Middle frontal gyrus (tissue), 1 donor: ENCODE measurements around the gene RGS7.
"Not testable (repeated sequence)": the region's sequence is repeated elsewhere in the genome, so short reads cannot be mapped to it uniquely, and the experiment has no call there.

Experiments
- DNase-seq: peaks from one replicate; pipeline ENCODE4 v3.0.0-alpha.2; 2015; ENCODE audit warnings: low spot score; ENCODE audit errors: extremely low spot score

RGS7 gene

DNA sequence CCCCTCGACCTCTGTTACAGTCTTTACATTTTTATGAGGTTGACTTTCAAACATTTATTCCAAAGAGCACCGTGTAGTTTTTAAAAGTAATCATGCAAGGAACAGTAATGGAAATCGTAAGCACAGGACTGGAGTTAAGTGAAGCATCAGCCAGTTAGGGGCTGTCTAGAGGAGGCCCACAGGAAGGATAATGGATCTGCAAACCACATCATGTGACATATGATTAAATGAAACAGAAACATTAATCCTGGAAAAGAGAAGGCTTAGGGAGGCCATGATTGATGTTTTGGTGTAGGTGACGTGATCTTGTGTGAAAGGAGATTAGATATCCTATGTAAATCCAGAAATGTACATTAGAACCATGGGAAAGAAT lies 25.0 kb downstream of the RGS7 start:
- no peak for DNase-seq

GRCh38 chr1:241331328-241332036 lies 25.5 kb downstream of the RGS7 start:
- no peak for DNase-seq

DNA sequence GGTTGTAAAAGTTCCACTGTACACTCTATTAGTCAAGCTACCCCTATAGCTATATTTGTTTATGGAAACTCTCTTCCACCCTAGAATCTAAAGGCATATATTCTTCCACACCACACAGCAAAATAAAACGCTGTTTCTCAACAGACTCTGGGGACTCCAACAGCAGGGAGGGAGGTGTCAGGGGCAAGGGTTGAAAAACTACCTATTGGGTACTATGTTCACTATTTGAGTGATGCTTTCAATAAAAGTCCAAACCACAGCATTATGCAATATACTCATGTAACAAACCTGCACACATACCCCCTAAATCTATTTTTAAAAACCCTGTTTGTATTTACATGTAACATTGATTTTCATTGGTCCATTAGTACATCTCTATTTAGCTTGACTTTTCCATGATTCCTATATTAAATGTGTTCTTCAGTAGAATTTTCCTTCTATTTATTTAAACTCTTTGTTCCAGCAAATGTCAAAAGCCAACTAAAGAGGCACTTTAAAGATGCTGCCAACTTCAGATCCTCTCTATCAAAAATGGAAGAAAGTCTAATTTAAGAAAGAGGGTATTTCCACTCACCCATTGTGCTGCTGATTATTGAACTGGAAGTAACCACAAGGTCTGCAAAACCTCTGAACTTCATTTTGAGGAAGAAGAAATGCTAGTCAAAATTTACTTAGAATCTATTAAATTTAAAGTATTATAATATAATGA lies 26.2 kb downstream of the RGS7 start:
- DNase-seq: no peak

DNA sequence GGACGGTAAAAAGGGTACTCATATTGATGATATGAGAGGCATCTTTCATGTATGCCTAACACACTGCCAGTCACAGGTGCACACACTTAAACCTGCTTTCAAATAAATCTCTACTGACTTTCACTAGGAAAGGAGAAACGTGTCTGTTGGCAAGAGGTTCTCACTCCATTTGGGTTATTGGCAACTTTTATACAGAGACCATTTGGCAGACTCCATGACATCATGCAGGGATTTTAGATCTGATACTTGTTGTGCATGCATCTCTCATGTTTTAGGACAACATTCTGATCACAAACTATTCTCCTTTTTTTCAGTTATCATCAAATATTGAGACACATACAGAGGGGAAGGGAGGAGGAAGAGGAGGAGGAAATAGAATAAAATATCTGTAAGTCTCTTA lies 31.5 kb downstream of the RGS7 start:
- no peak for DNase-seq

DNA sequence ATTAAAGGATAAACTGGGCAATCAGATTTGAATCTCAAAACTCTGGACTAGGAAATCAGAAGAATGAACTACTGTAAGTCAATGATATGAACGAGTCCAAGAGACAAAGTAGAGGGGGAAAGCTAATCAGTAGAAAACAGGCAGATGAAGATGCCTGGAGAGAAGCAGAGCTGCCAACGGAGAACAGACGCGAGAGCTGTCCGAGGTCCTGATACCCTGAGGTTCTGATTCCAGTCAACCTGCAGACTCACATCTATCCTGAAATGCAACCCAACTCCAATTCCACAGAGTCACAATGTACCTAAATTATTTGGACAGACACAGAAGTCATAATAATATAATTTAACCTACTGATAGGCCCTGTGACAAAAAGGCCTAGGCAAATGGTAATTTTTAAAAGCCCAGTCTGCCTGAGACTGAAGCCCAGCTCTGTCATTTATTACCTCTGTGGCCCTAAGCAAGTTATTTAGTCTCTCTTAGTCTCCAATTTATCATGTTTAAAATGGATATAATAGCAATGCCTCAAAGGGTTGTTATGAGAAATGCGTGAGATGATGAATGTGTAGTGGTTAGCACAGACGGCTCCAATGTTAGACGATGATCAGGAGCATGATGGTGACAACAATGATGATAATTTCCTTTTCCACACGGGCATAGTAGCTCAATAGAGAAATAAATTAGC lies 33.4 kb downstream of the RGS7 start:
- no peak for DNase-seq

DNA sequence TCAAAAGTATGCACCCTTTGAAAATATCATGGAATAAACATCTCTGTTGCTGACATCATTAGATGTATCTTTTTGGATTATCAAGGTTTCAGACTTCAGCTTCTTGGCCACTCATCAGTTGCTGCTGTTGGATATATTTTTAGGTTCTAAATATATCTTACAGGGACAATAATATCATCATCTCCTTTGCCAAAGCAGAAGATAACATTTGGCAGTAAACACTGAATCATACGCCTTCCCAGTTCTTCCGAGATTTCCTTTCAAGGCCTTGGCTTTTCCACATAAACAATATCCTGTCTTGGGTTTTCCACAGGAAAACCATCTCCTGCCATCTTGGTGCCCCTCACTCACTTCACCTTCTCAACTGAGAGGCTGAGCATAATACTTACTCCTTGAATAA lies 39.3 kb downstream of the RGS7 start:
- DNase-seq: no peak

- DNase-seq: no peak
Measured at GRCh38 chr1:241316372-241316771, 40.6 kb downstream of the RGS7 start.

DNA sequence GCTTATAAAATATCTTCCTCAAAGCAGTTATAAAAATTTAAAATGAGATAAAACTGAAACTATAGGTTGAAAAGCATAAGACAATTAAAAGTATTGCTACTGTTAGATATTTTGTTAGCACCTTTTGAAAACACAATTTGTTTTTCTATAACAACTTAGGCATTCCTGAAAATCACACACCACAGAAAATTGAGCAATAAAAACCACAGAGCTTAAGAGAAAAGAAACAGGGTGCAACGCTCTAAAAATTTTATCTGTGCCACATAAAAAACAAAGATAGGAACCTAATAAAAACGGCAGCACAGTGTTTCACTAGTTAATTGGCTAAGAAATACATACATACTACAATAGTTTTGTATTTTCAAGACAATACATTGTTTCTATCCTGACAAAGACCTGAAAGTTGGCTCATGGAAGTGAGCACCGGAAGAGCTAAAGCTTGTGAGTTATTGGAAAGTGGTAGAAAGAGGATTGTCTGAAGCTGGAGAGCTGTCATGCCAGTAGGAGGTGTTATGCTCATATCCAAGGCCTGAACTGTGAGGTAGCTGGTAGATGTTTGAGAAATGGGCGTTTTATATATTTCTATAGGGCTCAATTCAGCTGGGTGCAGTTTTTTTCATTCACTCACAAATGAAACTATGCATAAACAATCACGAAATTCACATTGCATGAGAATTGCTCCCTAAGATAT lies 45.8 kb downstream of the RGS7 start:
- DNase-seq: no peak

DNA sequence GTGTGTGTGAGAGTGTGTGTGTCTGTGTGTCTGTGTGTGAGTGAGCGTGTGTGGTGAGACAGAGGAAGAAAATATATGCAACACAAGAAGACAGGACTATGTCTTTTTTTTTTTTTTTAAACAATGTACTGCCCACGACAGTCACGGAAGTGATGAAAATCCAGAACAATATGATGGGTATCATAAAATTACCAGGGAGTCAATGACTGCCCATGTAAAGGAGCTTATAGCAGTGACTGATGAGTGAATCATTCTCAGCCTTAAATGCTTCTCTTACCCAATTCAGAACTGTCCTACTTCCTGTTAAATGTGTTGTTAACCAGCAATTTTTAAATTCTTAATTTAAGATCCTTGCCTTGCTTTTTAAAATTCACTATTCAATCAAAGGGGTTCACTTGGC lies 46.6 kb downstream of the RGS7 start:
- no peak for DNase-seq

- no peak for DNase-seq
Measured at GRCh38 chr1:241309651-241310050, 47.4 kb downstream of the RGS7 start.

GRCh38 chr1:241308471-241308870 lies 48.5 kb downstream of the RGS7 start:
- DNase-seq: no peak

GRCh38 chr1:241308011-241308410 lies 49.0 kb downstream of the RGS7 start:
- DNase-seq: no peak

GRCh38 chr1:241306125-241306790 lies 50.7 kb downstream of the RGS7 start:
- no peak for DNase-seq

- DNase-seq: not testable (repeated sequence)
Measured at GRCh38 chr1:241302024-241302423, 55.0 kb downstream of the RGS7 start.

DNA sequence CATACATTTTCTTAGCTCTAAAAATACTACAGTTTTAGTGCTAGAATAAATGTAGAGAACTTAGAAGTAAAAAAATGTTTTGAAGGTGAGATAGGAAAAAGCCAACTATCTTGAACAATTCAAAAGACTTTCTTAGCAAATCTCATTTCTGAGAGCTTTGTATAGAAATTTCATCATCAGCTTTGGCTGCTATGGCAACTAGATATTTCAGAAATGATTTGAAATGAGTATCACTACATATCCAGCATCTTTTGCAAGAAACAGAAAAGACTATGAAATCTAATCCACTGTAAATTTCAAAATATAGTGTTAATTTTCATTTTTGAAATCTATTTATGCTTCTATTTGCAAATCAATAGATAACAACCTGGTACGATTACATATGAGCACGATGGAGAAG lies 57.7 kb downstream of the RGS7 start:
- no peak for DNase-seq

DNA sequence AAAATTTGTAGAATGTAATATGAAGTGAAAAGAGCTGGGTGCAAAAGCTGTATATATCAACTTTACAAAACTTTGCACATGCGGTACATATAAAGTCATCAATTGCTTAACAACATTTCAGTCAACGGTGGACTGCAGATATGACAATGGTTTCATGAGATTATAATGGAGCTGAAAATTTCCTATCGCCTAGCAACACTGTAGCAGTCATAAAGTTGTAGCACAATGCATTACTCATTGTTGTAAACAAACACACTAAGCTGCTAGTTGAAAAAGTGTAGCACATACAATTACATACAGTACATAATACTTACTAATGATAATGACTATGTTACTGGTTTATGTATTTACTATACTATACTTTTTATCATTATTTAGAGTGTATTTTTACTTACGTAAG lies 64.0 kb downstream of the RGS7 start:
- DNase-seq: no peak

GRCh38 chr1:241291548-241291947 lies 65.5 kb downstream of the RGS7 start:
- DNase-seq: not testable (repeated sequence)

DNA sequence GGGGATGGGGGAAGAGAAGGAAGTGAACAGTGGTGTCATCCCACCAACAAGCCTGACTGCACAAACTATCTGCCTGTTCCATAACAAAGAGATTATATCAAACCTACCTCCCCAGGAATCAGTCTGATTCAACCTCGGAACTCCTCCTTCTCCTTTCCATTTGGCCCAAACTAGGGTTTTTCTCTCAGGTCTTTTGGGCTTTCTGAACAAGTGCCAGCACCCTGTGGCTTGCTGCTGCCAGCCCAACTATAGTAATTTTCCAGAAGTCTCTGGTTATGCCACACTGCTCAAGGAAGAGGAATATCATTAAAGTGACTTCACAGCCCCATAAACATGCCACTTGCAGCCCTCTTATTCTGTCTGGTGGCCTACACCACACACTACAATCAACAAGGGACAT lies 70.5 kb downstream of the RGS7 start:
- no peak for DNase-seq

- no peak for DNase-seq
Measured at GRCh38 chr1:241276391-241276790, 80.6 kb downstream of the RGS7 start.

- no peak for DNase-seq
Measured at GRCh38 chr1:241275981-241276380, 81.0 kb downstream of the RGS7 start.

DNA sequence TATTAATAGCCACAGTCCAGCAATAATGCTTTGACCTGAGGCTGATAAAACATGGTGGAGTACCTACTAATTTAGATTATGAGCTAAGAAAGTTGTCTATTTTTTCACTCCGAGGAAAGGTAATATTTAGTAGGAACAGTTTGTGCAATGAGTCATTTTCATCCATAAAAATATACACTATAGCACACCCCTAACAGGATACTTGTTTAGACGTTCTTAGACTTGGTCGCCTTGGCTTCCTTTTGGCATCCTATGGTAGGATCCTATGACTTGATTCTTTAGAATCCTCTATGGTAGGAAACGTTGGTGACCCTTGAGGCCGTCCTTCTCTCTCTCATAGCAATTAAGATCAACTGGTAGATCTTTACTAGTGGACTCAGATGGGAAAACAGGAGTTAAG lies 81.8 kb downstream of the RGS7 start:
- DNase-seq: no peak
